ENCODE measurements around the gene NFIA. TPM values are rescaled to one million over a fixed set of nuclear protein-coding genes. Genes with fewer than 3 reads are reported as not detected.

Gene NFIA
- total and polyA plus RNA-seq, 10 of the 15 experiments (the other 5 are each of a cell fraction or from before 2014, with no cell fraction given) = 0.10 to 0.16 TPM; not detected in 8

DNA sequence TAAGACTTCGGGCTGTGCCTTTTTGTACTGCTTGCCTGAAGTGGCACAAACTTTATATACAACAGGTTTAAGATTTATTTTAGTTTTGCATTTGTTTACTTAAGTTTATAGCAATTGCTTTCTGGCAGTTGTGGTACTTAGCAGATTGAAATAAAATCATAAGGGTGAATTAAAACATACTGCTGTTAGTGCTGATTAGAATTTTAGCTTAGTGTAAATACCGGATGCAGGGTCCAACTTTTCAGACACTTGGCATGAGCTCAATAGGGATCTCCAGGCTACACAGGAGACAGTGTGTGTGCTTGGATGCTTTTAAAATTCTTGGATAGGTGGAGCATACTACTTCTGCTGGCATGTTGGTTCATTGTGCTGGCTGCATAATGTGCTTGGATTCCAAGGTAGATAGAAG lies 159.6 kb downstream of the NFIA start:
- Histone ChIP-seq H3K27ac (ENCODE audit: control insufficient read depth, insufficient read depth) (no peak overlapping the region), H3K9me3 (replicated peaks; ENCODE audit: control insufficient read depth, insufficient read depth, low read length) (no peaks in the 10 kb centered on the region), H3K4me2 (ENCODE audit: control insufficient read depth, insufficient read depth) (no peak overlapping the region), H3K4me1 (ENCODE audit: control insufficient read depth, insufficient read depth, low read length) (no peaks in the 10 kb centered on the region), H3K4me3 (no peak overlapping the region), H4K20me1 (ENCODE audit: control insufficient read depth, insufficient read depth) (no peaks in the 10 kb centered on the region), H3K9ac (ENCODE audit: control insufficient read depth, insufficient read depth, low read length) (no peak overlapping the region), H3K36me3 (ENCODE audit: control insufficient read depth in 2 of 2, insufficient read depth in 2 of 2, low read length in 1 of 2) (no peaks in the 10 kb centered on the region), H3K27me3 (replicated peaks in 1 of 2; ENCODE audit: control insufficient read depth in 2 of 2, insufficient read depth in 2 of 2, low read length in 1 of 2) (no peaks in the 10 kb centered on the region), H3K79me2 (ENCODE audit: control insufficient read depth, insufficient read depth, low read length) (no peaks in the 10 kb centered on the region), H2AFZ (ENCODE audit: control insufficient read depth, low read depth, low read length) (no peak overlapping the region)
- DNase-seq (ENCODE audit: low read depth, low spot score) (no peak), ATAC-seq (no peak), FAIRE-seq (no peak)
- TF ChIP-seq CHD1 (IDR thresholded peaks at IDR 0.05; ENCODE audit: low read depth, low read length) (no peak), FOS (IDR thresholded peaks at IDR 0.05; ENCODE audit: borderline replicate concordance, extremely low read depth, insufficient read length) (no peak), BACH1 (IDR thresholded peaks at IDR 0.05; ENCODE audit: borderline replicate concordance) (no peak), POLR2AphosphoS5 (IDR thresholded peaks at IDR 0.05; ENCODE audit: low read length) (no peak), TCF7 (IDR thresholded peaks at IDR 0.05; ENCODE audit: borderline replicate concordance) (no peak), CREB1 (IDR thresholded peaks at IDR 0.05; ENCODE audit: low read depth) (no peak), ESRRA (IDR thresholded peaks at IDR 0.05; ENCODE audit: low read length) (no peak), IRF4 (IDR thresholded peaks at IDR 0.05; ENCODE audit: low read depth, low read length) (no peak), ZNF384 (IDR thresholded peaks at IDR 0.05; ENCODE audit: borderline replicate concordance, low read depth, low read length) (no peak), EGR1 (IDR thresholded peaks at IDR 0.05; ENCODE audit: borderline replicate concordance in 1 of 2, low read depth in 2 of 2, low read length in 2 of 2) (no peak), ETV6 (conservative IDR thresholded peaks at IDR 0.05 in 1 of 2, IDR thresholded peaks at IDR 0.05 in 1 of 2; ENCODE audit: borderline replicate concordance in 1 of 2, low read depth in 1 of 2) (no peak), ZNF274 (IDR thresholded peaks at IDR 0.05; ENCODE audit: insufficient read depth, insufficient read length) (no peak), HDAC6 (IDR thresholded peaks at IDR 0.05; ENCODE audit: unreplicated experiment) (no peak), RUNX3 (IDR thresholded peaks at IDR 0.05; ENCODE audit: low read length) (no peak)
- ChIA-PET SMC1A (ENCODE audit: uncharacterized antibody, unreplicated experiment) (interaction anchor here (1.3 kb wide), 1 partner anchor 12 kb away, joined by 3 read pairs; no protein-coding TSS in a partner anchor), CTCF (no interaction called here), RAD21 (ENCODE audit: unreplicated experiment) (interaction anchor here (0.8 kb wide), 1 partner anchor 193 kb away, joined by 3 read pairs; no protein-coding TSS in a partner anchor), POLR2A (interaction anchor here (0.6 kb wide), 1 partner anchor 37 kb away, joined by 3 read pairs; no protein-coding TSS in a partner anchor)
- 68% methylated on average over 2 of the region's 2 CpGs for WGBS (ENCODE audit: insufficient coverage, insufficient replicate concordance, low lambda C conversion rate, missing lambda C conversion rate)
- no TSS peak for BruUV-seq (replicated peaks)
- intact Hi-C loops (cut with micrococcal nuclease; ENCODE audit: unreplicated experiment) = no loop called here
- in situ Hi-C loops (cut with MboI) = no loop called here

All from GM12878 (cell line).